GM12878 (cell line): ENCODE measurements around the gene CCR5AS.

Source experiments
- ATAC-seq: fragments of 200-7000 bp; cut with Tn5 transposase; 3 replicates; pipeline ENCODE4 v1.9.1; 2020; ENCODE audit warnings: mild to moderate bottlenecking, moderate library complexity
- BruUV-seq: library from RNA; stranded (reverse); fragments of 400-500 nt; replicated peaks from 2 replicates; lab custom pipeline; 2021; lab: Mats Ljungman, UMichigan
- CTCF ChIA-PET: fragments of 300-600 bp; sonication (Branson Sonifier 250); formaldehyde crosslinking; extraction: SDS; loops from one replicate; lab custom pipeline; 2021; ENCODE audit warnings: inconsistent platforms; lab: Yijun Ruan, JAX
- POLR2A ChIA-PET: fragments of 350-600 bp; formaldehyde crosslinking; extraction: SDS; loops from one replicate; lab custom pipeline; 2021; ENCODE audit warnings: inconsistent platforms; lab: Charles Lee
- RAD21 ChIA-PET: fragments of 300-600 bp; sonication (Branson Sonifier 250); formaldehyde crosslinking; loops from one replicate; lab custom pipeline; 2023; ENCODE audit warnings: antibody characterized with exemption; ENCODE audit not compliant: unreplicated experiment; lab: Charles Lee
- SMC1A ChIA-PET: fragments of 300-600 bp; sonication (Branson Sonifier 250); formaldehyde crosslinking; loops from one replicate; lab custom pipeline; 2023; ENCODE audit not compliant: unreplicated experiment, uncharacterized antibody; lab: Charles Lee
- DNase-seq: peaks from one replicate; pipeline ENCODE4 v3.0.0-alpha.2; 2011; ENCODE audit warnings: low read depth, low spot score
- FAIRE-seq: peaks from 3 replicates; lab custom pipeline; 2011; peaks lifted over from hg19 to GRCh38; lab: Jason Lieb, UNC
- H2AFZ ChIP-seq: 2 replicates; pipeline ENCODE4 v1.6.0; 2011; ENCODE audit warnings: low read depth, low read length, control low read depth; ENCODE audit not compliant: control insufficient read depth
- H3K27ac ChIP-seq: 2 replicates; pipeline ENCODE4 v1.5.1; 2011; ENCODE audit warnings: control low read depth; ENCODE audit not compliant: control insufficient read depth, insufficient read depth
- H3K27me3 ChIP-seq, 2 experiments: replicated peaks in 1 of 2; 2 replicates each; pipeline versions ENCODE4 v1.6.0 to v1.6.1; 2011; ENCODE audit warnings: low read length in 1 of 2; ENCODE audit not compliant: control insufficient read depth in 2 of 2, insufficient read depth in 2 of 2
- H3K36me3 ChIP-seq, 2 experiments: 2 replicates each; pipeline ENCODE4 v1.5.1; 2011; ENCODE audit warnings: low read length in 1 of 2; ENCODE audit not compliant: control insufficient read depth in 2 of 2, insufficient read depth in 2 of 2
- H3K4me1 ChIP-seq: 2 replicates; pipeline ENCODE4 v1.6.1; 2011; ENCODE audit warnings: mild to moderate bottlenecking, low read length, moderate library complexity, mixed read lengths; ENCODE audit not compliant: control insufficient read depth, insufficient read depth
- H3K4me2 ChIP-seq: 2 replicates; pipeline ENCODE4 v1.6.0; 2011; ENCODE audit warnings: control low read depth; ENCODE audit not compliant: control insufficient read depth, insufficient read depth
- H3K4me3 ChIP-seq: fragments of 200-600 bp; sonication (generic); 2 replicates; pipeline ENCODE4 v1.5.1; 2016
- H3K79me2 ChIP-seq: 2 replicates; pipeline ENCODE4 v1.6.0; 2011; ENCODE audit warnings: low read length; ENCODE audit not compliant: control insufficient read depth, insufficient read depth
- H3K9ac ChIP-seq: 2 replicates; pipeline ENCODE4 v1.8.0; 2011; ENCODE audit warnings: low read length, control low read depth, mixed read lengths; ENCODE audit not compliant: control insufficient read depth, insufficient read depth
- H3K9me3 ChIP-seq: replicated peaks from 3 replicates; pipeline ENCODE4 v1.5.1; 2011; ENCODE audit warnings: mild to moderate bottlenecking, low read length; ENCODE audit not compliant: control insufficient read depth, insufficient read depth
- H4K20me1 ChIP-seq: 2 replicates; pipeline ENCODE4 v1.6.0; 2011; ENCODE audit not compliant: control insufficient read depth, insufficient read depth
- CTCF ChIP-seq, 3 experiments: IDR thresholded peaks in 2 of 3; conservative IDR thresholded peaks in 1 of 3; 2 replicates each; pipeline ENCODE4 v1.5.1; 2011; ENCODE audit warnings: low read depth in 3 of 3, low read length in 3 of 3, mild to moderate bottlenecking in 3 of 3, control low read depth in 2 of 3, moderate library complexity in 2 of 3, inconsistent platforms in 1 of 3, mixed read lengths in 1 of 3; ENCODE audit not compliant: control insufficient read depth in 2 of 3, insufficient read depth in 1 of 3; ENCODE audit errors: extremely low read depth in 1 of 3
- RUNX3 ChIP-seq: IDR thresholded peaks from 2 replicates; pipeline ENCODE4 v1.6.1; 2012; ENCODE audit warnings: low read length, inconsistent platforms
- USF1 ChIP-seq: IDR thresholded peaks from 2 replicates; pipeline ENCODE4 v1.6.1; 2011; ENCODE audit warnings: borderline replicate concordance, low read depth, mild to moderate bottlenecking, moderate library complexity, mixed read lengths, low read length; ENCODE audit not compliant: insufficient read depth; ENCODE audit errors: extremely low read length
- WRNIP1 ChIP-seq: IDR thresholded peaks from 2 replicates; pipeline ENCODE4 v1.6.1; 2011; ENCODE audit warnings: low read depth, low read length, improper control_type of control experiment, borderline replicate concordance
- WGBS: methylation state at CpG from one replicate; pipeline ENCODE4 v1.1.6; 2016; ENCODE audit warnings: low lambda C conversion rate; ENCODE audit not compliant: insufficient replicate concordance, insufficient coverage; ENCODE audit errors: missing lambda C conversion rate; 5-methylcytosine and 5-hydroxymethylcytosine counted together
- in situ Hi-C: fragments of 300-500 bp; cut with MboI; formaldehyde crosslinking; loops from 9 replicates; pipeline ENCODE4 v1.14.3; 2018; ENCODE audit warnings: mixed read lengths
- intact Hi-C: fragments of 100-400 bp; cut with micrococcal nuclease; formaldehyde crosslinking; loops from one replicate; pipeline ENCODE4 v1.14.2; 2022; ENCODE audit not compliant: unreplicated experiment

Gene CCR5AS

GRCh38 chr3:46395766-46396530, 10.9 kb downstream of the CCR5AS start (continued):
- TF ChIP-seq USF1, result peak; percentile 72
- peak; percentile 63 for TF ChIP-seq RUNX3

GRCh38 chr3:46395210-46395661, 11.6 kb downstream of the CCR5AS start:
- Histone ChIP-seq H4K20me1 (no peaks in the 10 kb centered on the region), H3K79me2 (no peaks in the 10 kb centered on the region), H3K4me3 (no peak overlapping the region), H3K4me1 (peaks cover 20% of the 10 kb centered on the region), H3K9me3 (no peaks in the 10 kb centered on the region; the same call in 1 of the 3 replicates), H3K9ac (no peak overlapping the region), H3K36me3 (no peaks in the 10 kb centered on the region), H3K27ac (no peak overlapping the region), H3K4me2 (no peak overlapping the region), H2AFZ (no peak overlapping the region), H3K27me3 (no peaks in the 10 kb centered on the region; a peak in 1 of 4 replicates)
- in situ Hi-C loops (no loop called here), intact Hi-C loops (no loop called here)
- no TSS peak for BruUV-seq
- POLR2A ChIA-PET, result no interaction called here
- no peak for FAIRE-seq
- RAD21 ChIA-PET, result no interaction called here
- no peak for DNase-seq
- SMC1A ChIA-PET, result interaction anchor here (1.1 kb wide), 1 partner anchor 26 kb away, joined by 3 read pairs; no protein-coding TSS in a partner anchor
- CTCF ChIA-PET, result no interaction called here
- TF ChIP-seq WRNIP1 (no peak), CTCF (IDR thresholded peaks at IDR 0.05 in 2 of 3, conservative IDR thresholded peaks at IDR 0.05 in 1 of 3; ENCODE audit: control insufficient read depth in 2 of 3, extremely low read depth in 1 of 3, insufficient read depth in 1 of 3, low read depth in 3 of 3, low read length in 3 of 3) (peak in 1 of 3 experiments; percentile 27; a peak in 1 of 6 replicates)
- ATAC-seq, result 0 out of 3 replicates have a peak, but pooled peaks have one; percentile 20
- WGBS, result 80% methylated on average over 6 of the region's 6 CpGs
